ENCODE results near the gene MT1G. TPM values are rescaled to one million over a fixed set of nuclear protein-coding genes. Genes with fewer than 3 reads are reported as not detected.

MT1G gene
- total RNA-seq, 2 donors from 2014 or later, result 3.4 TPM; not detected in 1

DNA sequence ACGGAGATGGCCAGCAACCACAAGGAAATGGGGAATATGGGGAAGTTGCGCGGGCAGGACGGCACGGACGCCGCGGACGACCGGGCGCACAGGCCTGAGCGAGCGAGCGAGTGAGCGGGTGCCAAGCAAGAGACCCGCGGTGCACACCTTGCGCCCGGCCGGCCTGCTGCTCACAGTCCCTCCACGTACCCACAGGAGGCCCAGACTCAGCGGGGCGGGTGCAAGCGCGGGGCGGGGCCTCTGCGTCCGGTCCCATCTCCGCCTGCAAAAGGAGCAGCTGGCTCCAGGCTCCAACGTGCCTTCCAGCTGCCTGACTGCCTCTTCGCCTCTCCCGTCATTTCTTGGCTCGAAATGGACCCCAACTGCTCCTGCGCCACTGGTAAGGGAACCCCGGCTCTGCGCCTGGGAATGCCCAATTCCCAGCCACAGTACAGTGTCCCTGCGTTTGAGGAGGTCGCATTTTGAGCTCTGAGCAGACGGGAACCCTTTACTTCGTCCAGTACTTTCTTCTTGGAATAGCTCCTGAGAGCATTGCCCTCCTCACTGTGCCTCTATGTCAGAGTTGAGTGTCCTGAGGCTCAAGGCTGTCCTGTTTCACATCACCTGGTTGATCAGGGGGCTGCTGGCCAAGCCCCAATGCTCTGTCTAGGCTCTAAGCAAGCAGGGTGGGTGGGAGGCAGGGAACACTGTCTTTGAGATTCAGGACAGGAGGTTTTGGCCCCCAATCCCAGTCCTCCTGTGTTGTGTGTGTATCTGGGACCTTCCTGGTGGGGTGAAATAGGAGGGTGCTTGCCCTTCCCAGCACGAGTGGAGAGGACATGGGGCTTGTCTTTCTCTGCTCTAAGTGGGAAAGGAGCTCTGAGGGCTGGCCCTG, 50.4 kb downstream of the MT1G start:
- ATAC-seq (peak; percentile 30 to 54), DNase-seq (ENCODE audit: low spot score in 2 of 2) (peak in 1 of 2 donors; percentile 65)
- peaks cover 0 to 7% of the 10 kb centered on the region in 2 donors for H3K9me3 Mint-ChIP-seq
- peaks cover 0 to 5% of the 10 kb centered on the region in 2 donors for H3K36me3 Mint-ChIP-seq
- no peak overlapping the region for H3K27ac Mint-ChIP-seq

Other genes starting within 250 kb of the MT1G start
- gene AMFR, start 242.5 kb downstream of the MT1G start, total RNA-seq, result 10 to 100 TPM; 29.7 to 32.3 TPM
- 100 to 1,000 TPM; 308 to 362 TPM for gene NUDT21, start 216.7 kb downstream of the MT1G start, total RNA-seq
- gene OGFOD1, start 216.5 kb downstream of the MT1G start, total RNA-seq, result 10 to 100 TPM; 45.0 to 50.9 TPM
- gene BBS2, start 148.0 kb downstream of the MT1G start, total RNA-seq, result 10 to 100 TPM; 26.2 to 27.1 TPM
- gene MT4, start 103.0 kb downstream of the MT1G start, total RNA-seq, result not detected
- 10 to 100 TPM in 1 of 2 donors, 1 to 10 TPM in 1; 1.6 to 50.8 TPM for gene MT3, start 78.5 kb downstream of the MT1G start, total RNA-seq
- gene MT2A, start 59.5 kb downstream of the MT1G start, total RNA-seq, result 100 to 1,000 TPM; 165 to 200 TPM
- gene MT1E, start 42.3 kb downstream of the MT1G start, total RNA-seq, result 1 to 10 TPM; 1.6 to 8.7 TPM
- gene MT1M, start 35.4 kb downstream of the MT1G start, total RNA-seq, result not detected
- 1 to 10 TPM; 1.0 to 4.9 TPM for gene MT1A, start 29.4 kb downstream of the MT1G start, total RNA-seq
- not detected for gene MT1B, start 16.2 kb downstream of the MT1G start, total RNA-seq
- gene MT1F, start 10.1 kb downstream of the MT1G start, total RNA-seq, result 10 to 100 TPM in 1 of 2 donors, 1 to 10 TPM in 1; 7.5 to 11.5 TPM
- not detected for gene MT1H, start 1.7 kb upstream of the MT1G start, total RNA-seq
- gene MT1X, start 14.4 kb upstream of the MT1G start, total RNA-seq, result 10 to 100 TPM; 13.3 to 28.3 TPM
- 100 to 1,000 TPM; 124 to 128 TPM for gene NUP93, start 62.1 kb upstream of the MT1G start, total RNA-seq
- gene SLC12A3, start 197.1 kb upstream of the MT1G start, total RNA-seq, result not detected